Neuronal stem cell (in vitro differentiated cells): ENCODE measurements around the gene RIOK1. TPM values are rescaled to one million over a fixed set of nuclear protein-coding genes. Genes with fewer than 3 reads are reported as not detected.

Experiments used
- DNase-seq: peaks from one replicate; pipeline ENCODE4 v3.0.0-alpha.2; 2013; ENCODE audit warnings: low spot score
- H2AFZ ChIP-seq: one replicate; pipeline ENCODE4 v1.6.1; 2013; ENCODE audit warnings: mild to moderate bottlenecking, low read length, inconsistent platforms
- H2AK5ac ChIP-seq: 2 replicates; pipeline ENCODE4 v1.6.1; 2013; ENCODE audit warnings: low read depth, mild to moderate bottlenecking, inconsistent platforms, low read length, moderate library complexity, mixed read lengths
- H2BK120ac ChIP-seq: 2 replicates; pipeline ENCODE4 v1.6.1; 2013; ENCODE audit warnings: low read depth, mild to moderate bottlenecking, inconsistent platforms, low read length, moderate library complexity, mixed read lengths
- H2BK12ac ChIP-seq: one replicate; pipeline ENCODE4 v1.6.1; 2013; ENCODE audit warnings: low read length, inconsistent platforms
- H2BK15ac ChIP-seq: 2 replicates; pipeline ENCODE4 v1.6.1; 2013; ENCODE audit warnings: mild to moderate bottlenecking, low read length, inconsistent platforms, mixed read lengths
- H2BK5ac ChIP-seq: one replicate; pipeline ENCODE4 v1.6.1; 2013; ENCODE audit warnings: inconsistent platforms, mild to moderate bottlenecking, low read length, moderate library complexity
- H3K14ac ChIP-seq: one replicate; pipeline ENCODE4 v1.6.1; 2013; ENCODE audit warnings: low read length, inconsistent platforms
- H3K18ac ChIP-seq: 2 replicates; pipeline ENCODE4 v1.6.1; 2013; ENCODE audit warnings: low read length, inconsistent platforms
- H3K23ac ChIP-seq: 2 replicates; pipeline ENCODE4 v1.6.1; 2013; ENCODE audit warnings: low read depth, mild to moderate bottlenecking, mixed read lengths, low read length, inconsistent platforms; ENCODE audit not compliant: poor library complexity
- H3K27ac ChIP-seq: replicated peaks from 3 replicates; pipeline ENCODE4 v1.5.1; 2013; ENCODE audit warnings: low read length, inconsistent platforms
- H3K27me3 ChIP-seq, 3 experiments: 2 replicates each; pipeline ENCODE4 v1.6.1; 2013; ENCODE audit warnings: low read length in 3 of 3, mild to moderate bottlenecking in 2 of 3, inconsistent platforms in 1 of 3, low read depth in 1 of 3, mixed read lengths in 1 of 3, moderate library complexity in 1 of 3; ENCODE audit not compliant: control insufficient read depth in 3 of 3, insufficient read depth in 3 of 3
- H3K36me3 ChIP-seq, 2 donors: replicated peaks in 1 of 2; 2 replicates each; pipeline ENCODE4 v1.6.1; 2013; ENCODE audit warnings: low read length in 2 of 2; ENCODE audit not compliant: control insufficient read depth in 2 of 2, insufficient read depth in 2 of 2
- H3K4ac ChIP-seq: 2 replicates; pipeline ENCODE4 v1.6.1; 2013; ENCODE audit warnings: inconsistent platforms, mild to moderate bottlenecking, low read length, moderate library complexity
- H3K4me1 ChIP-seq, 2 donors: 1 replicate in 1 of 2; 2 replicates in 1 of 2; pipeline ENCODE4 v1.6.1; 2013; ENCODE audit warnings: low read length in 2 of 2, low read depth in 1 of 2; ENCODE audit not compliant: control insufficient read depth in 2 of 2, insufficient read depth in 1 of 2
- H3K4me2 ChIP-seq: one replicate; pipeline ENCODE4 v1.6.1; 2013; ENCODE audit warnings: mild to moderate bottlenecking, low read length, inconsistent platforms; ENCODE audit not compliant: insufficient read depth, poor library complexity, severe bottlenecking
- H3K4me3 ChIP-seq, 2 donors: 2 replicates each; pipeline ENCODE4 v1.5.1; 2013; ENCODE audit warnings: low read length in 2 of 2, mild to moderate bottlenecking in 2 of 2, inconsistent platforms in 1 of 2, moderate library complexity in 1 of 2
- H3K79me1 ChIP-seq: one replicate; pipeline ENCODE4 v1.6.1; 2013; ENCODE audit warnings: low read depth, mild to moderate bottlenecking, inconsistent platforms, low read length, moderate library complexity
- H3K9ac ChIP-seq: one replicate; pipeline ENCODE4 v1.6.1; 2013; ENCODE audit warnings: mild to moderate bottlenecking, low read depth, low read length, inconsistent platforms; ENCODE audit not compliant: poor library complexity
- H3K9me3 ChIP-seq, 2 donors: replicated peaks in 1 of 2; 2 replicates each; pipeline versions ENCODE3 to v1.6.1; 2013; ENCODE audit warnings: low read length in 2 of 2, mild to moderate bottlenecking in 2 of 2, inconsistent platforms in 1 of 2, low read depth in 1 of 2, mixed read lengths in 1 of 2, moderate library complexity in 1 of 2; ENCODE audit not compliant: control insufficient read depth in 2 of 2, insufficient read depth in 1 of 2
- H4K8ac ChIP-seq: one replicate; pipeline ENCODE4 v1.6.1; 2013; ENCODE audit warnings: low read depth, mild to moderate bottlenecking, inconsistent platforms, low read length, moderate library complexity
- H4K91ac ChIP-seq: one replicate; pipeline ENCODE4 v1.6.1; 2013; ENCODE audit warnings: low read length, low read depth, mild to moderate bottlenecking, inconsistent platforms; ENCODE audit not compliant: poor library complexity
- WGBS, 2 donors: extraction: QIAGEN DNeasy Blood & Tissue Kit; methylation state at CpG; one replicate each; pipeline ENCODE4 v1.1.7; 2013; ENCODE audit warnings: missing lambda C conversion rate in 2 of 2, mixed read lengths in 1 of 2; ENCODE audit not compliant: insufficient read length in 2 of 2, insufficient replicate concordance in 1 of 2; ENCODE audit errors: extremely low coverage in 2 of 2; 5-methylcytosine and 5-hydroxymethylcytosine counted together
- polyA plus RNA-seq, 2 experiments: library from polyadenylated mRNA; stranded (reverse); fragments of 200-250 nt; gene quantifications; one replicate each; pipeline ENCODE4 v1.2.3, GENCODE V29; 2013

The RIOK1 gene
- 27.3 TPM for polyA plus RNA-seq (2013, experiment 1 of 2)
- polyA plus RNA-seq (2013, experiment 2 of 2), result 26.7 TPM

- Histone ChIP-seq H3K27me3 (no peaks in the 10 kb centered on the region), H3K18ac (peak within 1 kb of the TSS; percentile 93), H2BK5ac (peak within 1 kb of the TSS; percentile 32), H2BK12ac (no peak within 1 kb of the TSS), H3K14ac (peak within 1 kb of the TSS; percentile 84), H3K27ac (peak within 1 kb of the TSS; percentile 90), H3K4ac (no peak within 1 kb of the TSS), H2BK15ac (no peak within 1 kb of the TSS), H3K9me3 (no peaks in the 10 kb centered on the region), H2BK120ac (no peak within 1 kb of the TSS), H3K4me1 (peaks cover 2% of the 10 kb centered on the region in 2 donors), H3K9ac (peak within 1 kb of the TSS; percentile 92), H3K4me2 (peak within 1 kb of the TSS; percentile 88), H4K91ac (no peak within 1 kb of the TSS), H4K8ac (no peak within 1 kb of the TSS), H3K36me3 (peaks cover 2 to 19% of the 10 kb centered on the region in 2 donors), H2AFZ (peak within 1 kb of the TSS; percentile 95), H2AK5ac (no peak within 1 kb of the TSS), H3K79me1 (no peaks in the 10 kb centered on the region), H3K4me3 (peak within 1 kb of the TSS; percentile 73 to 91), H3K23ac (peak within 1 kb of the TSS; percentile 90)
- WGBS, 2 donors, result no CpG with 5 or more reads among the region's 62 CpGs
- peak; percentile 91 for DNase-seq
Observed at GRCh38 chr6:7389451-7390225, at the start of gene RIOK1, which contains the start of gene CAGE1. RIOK1 (plus strand) TSS chr6:7389808; CDS start chr6:7390003, 195 bp downstream. CAGE1 (minus strand) TSS chr6:7389742; CDS start chr6:7387173, 2,569 bp downstream.

GRCh38 chr6:7341271-7341670 is 48.3 kb upstream of the RIOK1 start:
- H3K9me3 ChIP-seq, result no peaks in the 10 kb centered on the region
- no peak overlapping the region for H2AFZ ChIP-seq
- H4K91ac ChIP-seq, result no peak overlapping the region
- H3K23ac ChIP-seq, result no peak overlapping the region
- H3K27ac ChIP-seq, result no peak overlapping the region
- H3K36me3 ChIP-seq, result no peaks in the 10 kb centered on the region
- no peak overlapping the region for H2BK5ac ChIP-seq
- H3K4me1 ChIP-seq, result no peaks in the 10 kb centered on the region
- no peak overlapping the region for H3K4me3 ChIP-seq
- H3K79me1 ChIP-seq, result no peaks in the 10 kb centered on the region
- H2BK12ac ChIP-seq, result no peak overlapping the region
- peaks cover 0 to 9% (median 0%) of the 10 kb centered on the region in 3 experiments for H3K27me3 ChIP-seq
- no peak overlapping the region for H3K18ac ChIP-seq
- H2BK15ac ChIP-seq, result no peak overlapping the region
- WGBS, 2 donors, result no CpG with 5 or more reads among the region's 3 CpGs
- H2AK5ac ChIP-seq, result no peak overlapping the region
- DNase-seq, result no peak
- no peak overlapping the region for H3K4ac ChIP-seq
- H3K14ac ChIP-seq, result no peak overlapping the region
- no peak overlapping the region for H3K9ac ChIP-seq
- no peak overlapping the region for H3K4me2 ChIP-seq
- no peak overlapping the region for H4K8ac ChIP-seq
- H2BK120ac ChIP-seq, result no peak overlapping the region

GRCh38 chr6:7341989-7342742 is 47.4 kb upstream of the RIOK1 start:
- H3K27me3 ChIP-seq, result peaks cover 0 to 9% (median 0%) of the 10 kb centered on the region in 3 experiments
- no peak overlapping the region for H3K4me3 ChIP-seq
- H3K18ac ChIP-seq, result no peak overlapping the region
- no peaks in the 10 kb centered on the region for H3K36me3 ChIP-seq
- no peak overlapping the region for H2BK12ac ChIP-seq
- no peak overlapping the region for H3K14ac ChIP-seq
- H4K91ac ChIP-seq, result no peak overlapping the region
- H2BK15ac ChIP-seq, result no peak overlapping the region
- no peak overlapping the region for H3K4me2 ChIP-seq
- no peak overlapping the region for H2BK5ac ChIP-seq
- no peak for DNase-seq
- no peak overlapping the region for H3K4ac ChIP-seq
- no peaks in the 10 kb centered on the region for H3K9me3 ChIP-seq
- H3K79me1 ChIP-seq, result no peaks in the 10 kb centered on the region
- no peaks in the 10 kb centered on the region for H3K4me1 ChIP-seq
- no peak overlapping the region for H2AFZ ChIP-seq
- peak overlapping the region; percentile 17 for H3K9ac ChIP-seq
- no peak overlapping the region for H3K27ac ChIP-seq
- no CpG with 5 or more reads among the region's 9 CpGs for WGBS, 2 donors
- no peak overlapping the region for H2AK5ac ChIP-seq
- no peak overlapping the region for H3K23ac ChIP-seq
- no peak overlapping the region for H2BK120ac ChIP-seq
- H4K8ac ChIP-seq, result no peak overlapping the region
